Stimulated activated CD4-positive, alpha-beta T cell treated with anti-CD3 and anti-CD28 coated beads, Interleukin-2, amount 100 ng/mL, for 48 hours (primary cell): ENCODE measurements around the gene SCTR.
A peak's percentile ranks its signal among the peaks of the same experiment; 100 is the strongest.

Source experiments
- DNase-seq, 2 donors: peaks; one replicate each; pipeline ENCODE4 v3.0.0-alpha.2; 2020

The SCTR gene

GRCh38 chr2:119522671-119523070, 1.6 kb downstream of the SCTR start:
- no peak for DNase-seq

- no peak for DNase-seq
Observed at GRCh38 chr2:119521433-119522050, 2.7 kb downstream of the SCTR start.

- DNase-seq = no peak
Observed at GRCh38 chr2:119520696-119521432, 3.4 kb downstream of the SCTR start.

GRCh38 chr2:119519057-119519408, 5.2 kb downstream of the SCTR start:
- DNase-seq = no peak

GRCh38 chr2:119518401-119519056, 5.8 kb downstream of the SCTR start:
- no peak for DNase-seq

- DNase-seq = peak; percentile 35 to 39
Observed at GRCh38 chr2:119517433-119517832, 6.8 kb downstream of the SCTR start.

- DNase-seq = no peak
Observed at GRCh38 chr2:119516121-119516520, 8.2 kb downstream of the SCTR start.

GRCh38 chr2:119513832-119514231, 10.5 kb downstream of the SCTR start:
- no peak for DNase-seq

GRCh38 chr2:119512946-119513345, 11.3 kb downstream of the SCTR start:
- no peak for DNase-seq

GRCh38 chr2:119511989-119512388, 12.3 kb downstream of the SCTR start:
- DNase-seq = no peak

GRCh38 chr2:119508756-119509155, 15.5 kb downstream of the SCTR start:
- no peak for DNase-seq

GRCh38 chr2:119496682-119497081, 27.6 kb downstream of the SCTR start:
- no peak for DNase-seq

GRCh38 chr2:119495948-119496347, 28.3 kb downstream of the SCTR start:
- DNase-seq = no peak

GRCh38 chr2:119494163-119494790, 30.0 kb downstream of the SCTR start:
- no peak for DNase-seq

- DNase-seq = no peak
Observed at GRCh38 chr2:119491776-119492525, 32.3 kb downstream of the SCTR start.

GRCh38 chr2:119490653-119491195, 33.6 kb downstream of the SCTR start:
- no peak for DNase-seq

GRCh38 chr2:119490106-119490505, 34.2 kb downstream of the SCTR start:
- DNase-seq = no peak

- DNase-seq = no peak
Observed at GRCh38 chr2:119489232-119489952, 34.9 kb downstream of the SCTR start.

GRCh38 chr2:119488245-119489214, 35.8 kb downstream of the SCTR start:
- DNase-seq = no peak

- DNase-seq = no peak
Observed at GRCh38 chr2:119487434-119488244, 36.6 kb downstream of the SCTR start.
